K562 (cell line): ENCODE results near the gene RIC3. TPM values are rescaled to one million over a fixed set of nuclear protein-coding genes. Genes with fewer than 3 reads are reported as not detected.

Source experiments
- ATAC-seq: fragments of 200-7000 bp; cut with Tn5 transposase; 3 replicates; pipeline ENCODE4 v1.9.1; 2020; ENCODE audit warnings: moderate library complexity
- BruUV-seq: library from RNA; stranded (reverse); fragments of 400-500 nt; replicated peaks from 2 replicates; lab custom pipeline; 2021; lab: Mats Ljungman, UMichigan
- CTCF ChIA-PET: fragments of 300-600 bp; formaldehyde crosslinking; extraction: SDS; loops from one replicate; lab custom pipeline; 2021; ENCODE audit warnings: low intra/inter-chr PET ratio; lab: Yijun Ruan, JAX
- POLR2A ChIA-PET: fragments of 300-600, 350-650 bp; sonication (Branson Sonifier 250); formaldehyde crosslinking; extraction: SDS; loops from one replicate; lab custom pipeline; 2021; ENCODE audit warnings: antibody characterized with exemption, inconsistent platforms; lab: Yijun Ruan, JAX
- DNase-seq, 4 experiments: peaks; one replicate each; pipeline versions ENCODE4 v3.0.0 to v3.0.0-alpha.2; 2011 to 2018; ENCODE audit warnings: low spot score in 3 of 4, mixed read lengths in 3 of 4; ENCODE audit errors: extremely low read depth in 1 of 4
- FAIRE-seq: peaks from 2 replicates; lab custom pipeline; 2011; peaks lifted over from hg19 to GRCh38; lab: Jason Lieb, UNC
- H2AFZ ChIP-seq: 2 replicates; pipeline ENCODE4 v1.6.0; 2011; ENCODE audit warnings: low read depth, low read length, control low read depth, inconsistent platforms
- H3K27ac ChIP-seq: fragments of 200-600 bp; 3 replicates; pipeline ENCODE4 v1.8.0; 2011; ENCODE audit warnings: low read depth, mild to moderate bottlenecking, control low read depth, inconsistent platforms, low read length, moderate library complexity, mixed read lengths; ENCODE audit errors: extremely low read depth
- H3K27me3 ChIP-seq, 2 experiments: fragments of 300-600 bp in 1 of 2; 2 replicates in 1 of 2; 3 replicates in 1 of 2; pipeline versions ENCODE4 v1.6.0 to v1.8.0; 2011; ENCODE audit warnings: inconsistent platforms in 2 of 2, low read length in 2 of 2, mild to moderate bottlenecking in 1 of 2, mixed read lengths in 1 of 2, moderate library complexity in 1 of 2; ENCODE audit not compliant: control insufficient read depth in 2 of 2, insufficient read depth in 2 of 2
- H3K36me3 ChIP-seq: fragments of 300-600 bp; 3 replicates; pipeline ENCODE4 v1.8.0; 2011; ENCODE audit warnings: mild to moderate bottlenecking, low read length, inconsistent platforms; ENCODE audit not compliant: control insufficient read depth, insufficient read depth
- H3K4me1 ChIP-seq, 2 experiments: fragments of 200-600 bp in 1 of 2; replicated peaks in 1 of 2; 2 replicates in 1 of 2; 3 replicates in 1 of 2; pipeline versions ENCODE4 v1.5.1 to v1.8.0; 2011; ENCODE audit warnings: inconsistent platforms in 2 of 2, low read length in 2 of 2, mild to moderate bottlenecking in 1 of 2, mixed read lengths in 1 of 2, moderate library complexity in 1 of 2; ENCODE audit not compliant: control insufficient read depth in 2 of 2, insufficient read depth in 2 of 2
- H3K4me2 ChIP-seq: 2 replicates; pipeline ENCODE4 v1.6.1; 2011; ENCODE audit warnings: low read length, control low read depth, inconsistent platforms, mixed read lengths; ENCODE audit not compliant: insufficient read depth
- H3K4me3 ChIP-seq: fragments of 200-600 bp; sonication (generic), shearing (Covaris generic); 2 replicates; pipeline ENCODE4 v1.5.1; 2016; ENCODE audit warnings: control low read depth, inconsistent platforms
- H3K79me2 ChIP-seq: fragments of 200-600 bp; 3 replicates; pipeline ENCODE4 v1.8.0; 2011; ENCODE audit warnings: low read length, inconsistent platforms; ENCODE audit not compliant: control insufficient read depth, insufficient read depth
- H3K9ac ChIP-seq, 2 experiments: 2 replicates each; pipeline versions ENCODE4 v1.6.0 to v1.6.1; 2011; ENCODE audit warnings: low read depth in 2 of 2, low read length in 2 of 2, control low read depth in 1 of 2, inconsistent platforms in 1 of 2, mild to moderate bottlenecking in 1 of 2, mixed read lengths in 1 of 2; ENCODE audit not compliant: insufficient read depth in 1 of 2
- H3K9me1 ChIP-seq: one replicate; pipeline ENCODE4 v1.6.0; 2011; ENCODE audit warnings: inconsistent platforms, mild to moderate bottlenecking, low read length, moderate library complexity; ENCODE audit not compliant: control insufficient read depth, insufficient read depth
- H3K9me3 ChIP-seq: replicated peaks from 2 replicates; pipeline ENCODE4 v1.5.1; 2011; ENCODE audit warnings: low read depth, low read length, inconsistent platforms; ENCODE audit not compliant: control insufficient read depth, insufficient read depth
- H4K20me1 ChIP-seq: replicated peaks from 2 replicates; pipeline ENCODE4 v1.6.1; 2011; ENCODE audit warnings: low read length, inconsistent platforms, mixed read lengths; ENCODE audit not compliant: control insufficient read depth, insufficient read depth
- C11orf30 ChIP-seq: fragments of 450-650 bp; IDR thresholded peaks from 2 replicates; pipeline ENCODE4 v1.6.1; 2016; ENCODE audit warnings: low read depth, mild to moderate bottlenecking
- KHSRP ChIP-seq: fragments of 450-650 bp; IDR thresholded peaks from 2 replicates; pipeline ENCODE4 v1.6.1; 2017
- MAFG ChIP-seq: fragments of 450-650 bp; conservative IDR thresholded peaks from 2 replicates; pipeline ENCODE4 v1.6.1; 2016; ENCODE audit warnings: missing genetic modification characterization, missing compliant biosample characterization
- MBD1 ChIP-seq: fragments of 250-450 bp; sonication (Bioruptor Pico); IDR thresholded peaks from 2 replicates; pipeline ENCODE4 v1.8.0; 2022; ENCODE audit warnings: inconsistent platforms
- PML ChIP-seq: IDR thresholded peaks from 2 replicates; pipeline ENCODE4 v1.6.1; 2012; ENCODE audit warnings: low read length, inconsistent platforms
- SMC3 ChIP-seq: conservative IDR thresholded peaks from 2 replicates; pipeline ENCODE4 v1.6.1; 2011; ENCODE audit warnings: low read depth, low read length, improper control_type of control experiment; ENCODE audit not compliant: insufficient read depth
- SRSF9 ChIP-seq: fragments of 200-400 bp; formaldehyde crosslinking; IDR thresholded peaks from 2 replicates; pipeline ENCODE4 v1.6.1; 2017; ENCODE audit warnings: low read depth, low read length, borderline replicate concordance
- ZNF121 ChIP-seq: sonication (generic); formaldehyde crosslinking; conservative IDR thresholded peaks from 2 replicates; pipeline ENCODE4 v1.8.0; 2022; ENCODE audit warnings: missing genetic modification reagents
- ZNF316 ChIP-seq: fragments of 450-650 bp; IDR thresholded peaks from 2 replicates; pipeline ENCODE4 v1.6.1; 2016
- ZNF609 ChIP-seq: sonication (generic); formaldehyde crosslinking; IDR thresholded peaks from 2 replicates; pipeline ENCODE4 v1.8.1; 2023; ENCODE audit warnings: missing genetic modification reagents, mild to moderate bottlenecking, borderline replicate concordance
- WGBS: fragments of 100-300 bp; shearing (Covaris generic); methylation state at CpG from one replicate; pipeline ENCODE4 v1.1.6; 2016; ENCODE audit warnings: low coverage, mixed read lengths; ENCODE audit not compliant: insufficient coverage; ENCODE audit errors: missing lambda C conversion rate; 5-methylcytosine and 5-hydroxymethylcytosine counted together
- in situ Hi-C: fragments of 300-500 bp; cut with MboI; formaldehyde crosslinking; loops from 4 replicates; pipeline ENCODE4 v1.15.0; 2018; ENCODE audit warnings: inconsistent platforms, mixed read lengths
- intact Hi-C: fragments of 100-400 bp; cut with micrococcal nuclease; formaldehyde crosslinking; loops from 2 replicates; pipeline ENCODE4 v1.14.2; 2022
- polyA plus RNA-seq, 8 experiments: library from polyadenylated mRNA; depleted of rRNA in 4 of 8; stranded (reverse) in 5 of 8; unstranded in 3 of 8; fragments of >200 nt; fragmentation: Nextera tagmentation in 2 of 8; fragmentation: Illumina TruSeq in 1 of 8; extraction: Ambion mirVana in 2 of 8; extraction: Trizol in 1 of 8; gene quantifications; 2 replicates each; pipeline versions ENCODE4 v1.2.1 to v1.2.3, GENCODE V29; 2011 to 2014; ENCODE audit warnings: inconsistent platforms in 1 of 8, missing spikeins in 1 of 8
- total RNA-seq, 7 experiments: library from RNA; depleted of rRNA in 6 of 7; stranded (reverse); fragments of >200 nt in 6 of 7; fragmentation: Illumina TruSeq in 2 of 7; extraction: Trizol in 2 of 7; gene quantifications; 2 replicates each; pipeline versions ENCODE4 v1.2.1 to v1.2.3, GENCODE V29; 2011 to 2021; ENCODE audit warnings: low replicate concordance in 1 of 7
- TF ChIP-seq, protein P1 (sequence below): sonication (generic); formaldehyde crosslinking; IDR thresholded peaks from 2 replicates; pipeline ENCODE4 v1.8.0; 2023; ENCODE audit warnings: missing genetic modification reagents, mild to moderate bottlenecking, borderline replicate concordance

Gene RIC3
- total and polyA plus RNA-seq, 9 of the 15 experiments (the other 6 are each of a cell fraction or from before 2014, with no cell fraction given), result 0.03 to 0.16 (median 0.05) TPM; not detected in 4

- H3K4me1 ChIP-seq, result peaks cover 8 to 9% of the 10 kb centered on the region in 2 experiments; a peak in 2 of 5 replicates
- H3K4me3 ChIP-seq, result no peak overlapping the region
- H2AFZ ChIP-seq, result no peak overlapping the region
- H3K9ac ChIP-seq, result no peak overlapping the region
- H4K20me1 ChIP-seq, result peaks cover 8% of the 10 kb centered on the region
- BruUV-seq, result no TSS peak
- H3K27me3 ChIP-seq, result peaks cover 16 to 71% of the 10 kb centered on the region in 2 experiments
- H3K4me2 ChIP-seq, result no peak overlapping the region
- CTCF ChIA-PET, result no interaction called here
- WGBS, result 2% methylated on average over 10 of the region's 10 CpGs
- POLR2A ChIA-PET, result interaction anchor here (0.6 to 0.7 kb wide), 2 partner anchors 8 to 404 kb away, joined by 3 read pairs; no protein-coding TSS in a partner anchor
- H3K36me3 ChIP-seq, result no peaks in the 10 kb centered on the region
- intact Hi-C loops (no loop called here), in situ Hi-C loops (no loop called here)
- FAIRE-seq (no peak), ATAC-seq (no peak), DNase-seq (no peak)
- H3K27ac ChIP-seq, result no peak overlapping the region
- no peaks in the 10 kb centered on the region for H3K9me1 ChIP-seq
- no peaks in the 10 kb centered on the region for H3K9me3 ChIP-seq
- H3K79me2 ChIP-seq, result no peaks in the 10 kb centered on the region
- peak; percentile 51; the same call in 1 of the 2 replicates for TF ChIP-seq ZNF316
- TF ChIP-seq C11orf30, result peak; percentile 57
- TF ChIP-seq MBD1 (CRISPR knock-in tag), result no peak
- TF ChIP-seq ZNF609 (CRISPR knock-in tag), result no peak
- no peak for TF ChIP-seq SRSF9
- no peak for TF ChIP-seq SMC3
- TF ChIP-seq MAFG, result peak; percentile 49; the same call in 1 of the 2 replicates
- no peak for TF ChIP-seq PML
- TF ChIP-seq, protein P1, sequence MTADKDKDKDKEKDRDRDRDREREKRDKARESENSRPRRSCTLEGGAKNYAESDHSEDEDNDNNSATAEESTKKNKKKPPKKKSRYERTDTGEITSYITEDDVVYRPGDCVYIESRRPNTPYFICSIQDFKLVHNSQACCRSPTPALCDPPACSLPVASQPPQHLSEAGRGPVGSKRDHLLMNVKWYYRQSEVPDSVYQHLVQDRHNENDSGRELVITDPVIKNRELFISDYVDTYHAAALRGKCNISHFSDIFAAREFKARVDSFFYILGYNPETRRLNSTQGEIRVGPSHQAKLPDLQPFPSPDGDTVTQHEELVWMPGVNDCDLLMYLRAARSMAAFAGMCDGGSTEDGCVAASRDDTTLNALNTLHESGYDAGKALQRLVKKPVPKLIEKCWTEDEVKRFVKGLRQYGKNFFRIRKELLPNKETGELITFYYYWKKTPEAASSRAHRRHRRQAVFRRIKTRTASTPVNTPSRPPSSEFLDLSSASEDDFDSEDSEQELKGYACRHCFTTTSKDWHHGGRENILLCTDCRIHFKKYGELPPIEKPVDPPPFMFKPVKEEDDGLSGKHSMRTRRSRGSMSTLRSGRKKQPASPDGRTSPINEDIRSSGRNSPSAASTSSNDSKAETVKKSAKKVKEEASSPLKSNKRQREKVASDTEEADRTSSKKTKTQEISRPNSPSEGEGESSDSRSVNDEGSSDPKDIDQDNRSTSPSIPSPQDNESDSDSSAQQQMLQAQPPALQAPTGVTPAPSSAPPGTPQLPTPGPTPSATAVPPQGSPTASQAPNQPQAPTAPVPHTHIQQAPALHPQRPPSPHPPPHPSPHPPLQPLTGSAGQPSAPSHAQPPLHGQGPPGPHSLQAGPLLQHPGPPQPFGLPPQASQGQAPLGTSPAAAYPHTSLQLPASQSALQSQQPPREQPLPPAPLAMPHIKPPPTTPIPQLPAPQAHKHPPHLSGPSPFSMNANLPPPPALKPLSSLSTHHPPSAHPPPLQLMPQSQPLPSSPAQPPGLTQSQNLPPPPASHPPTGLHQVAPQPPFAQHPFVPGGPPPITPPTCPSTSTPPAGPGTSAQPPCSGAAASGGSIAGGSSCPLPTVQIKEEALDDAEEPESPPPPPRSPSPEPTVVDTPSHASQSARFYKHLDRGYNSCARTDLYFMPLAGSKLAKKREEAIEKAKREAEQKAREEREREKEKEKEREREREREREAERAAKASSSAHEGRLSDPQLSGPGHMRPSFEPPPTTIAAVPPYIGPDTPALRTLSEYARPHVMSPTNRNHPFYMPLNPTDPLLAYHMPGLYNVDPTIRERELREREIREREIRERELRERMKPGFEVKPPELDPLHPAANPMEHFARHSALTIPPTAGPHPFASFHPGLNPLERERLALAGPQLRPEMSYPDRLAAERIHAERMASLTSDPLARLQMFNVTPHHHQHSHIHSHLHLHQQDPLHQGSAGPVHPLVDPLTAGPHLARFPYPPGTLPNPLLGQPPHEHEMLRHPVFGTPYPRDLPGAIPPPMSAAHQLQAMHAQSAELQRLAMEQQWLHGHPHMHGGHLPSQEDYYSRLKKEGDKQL (CRISPR knock-in tag), result no peak
- TF ChIP-seq ZNF121 (CRISPR knock-in tag), result no peak
- TF ChIP-seq KHSRP, result no peak
These were observed 101.8 kb downstream of the RIC3 start for GRCh38 chr11:8066911-8067455.
